ENCODE results near the gene TMPRSS11F. TPM values are rescaled to one million over a fixed set of nuclear protein-coding genes. Genes with fewer than 3 reads are reported as not detected.

Gene TMPRSS11F
- total and polyA plus RNA-seq, 2 donors (not counting 3 experiments of a cell fraction or from before 2014, with no cell fraction given): not detected

DNA sequence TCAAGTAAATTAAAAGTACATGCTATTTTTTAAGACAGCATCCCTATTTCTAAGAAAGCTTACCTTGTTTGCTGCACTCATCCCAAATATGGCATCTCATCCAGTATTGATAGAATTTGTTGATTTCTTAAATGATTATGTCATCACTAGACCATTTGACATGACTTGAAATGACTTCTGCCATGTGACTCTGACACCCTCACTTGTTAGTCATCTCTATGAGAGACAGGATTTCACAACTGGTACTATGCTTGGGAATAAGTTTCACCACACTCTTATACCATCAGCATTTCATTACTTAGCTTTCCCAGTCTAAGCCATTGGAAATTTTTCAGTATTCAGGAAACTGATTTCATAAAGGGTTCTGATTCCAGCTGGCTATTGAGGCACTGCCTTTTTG lies 55.3 kb downstream of the TMPRSS11F start:
- Histone ChIP-seq H4K20me1 (replicated peaks; ENCODE audit: control insufficient read depth, extremely low read depth, insufficient read depth, low read length) (no peaks in the 10 kb centered on the region), H3K36me3 (ENCODE audit: control insufficient read depth in 2 of 2, extremely low read depth in 1 of 2, insufficient read depth in 2 of 2, low read length in 2 of 2) (no peaks in the 10 kb centered on the region), H3K9ac (replicated peaks; ENCODE audit: extremely low read depth, insufficient read depth, low read length) (no peak overlapping the region), H2AFZ (ENCODE audit: low read depth, low read length) (no peak overlapping the region), H3K4me2 (ENCODE audit: insufficient read depth, low read length) (no peak overlapping the region), H3K4me3 (replicated peaks in 1 of 3; ENCODE audit: insufficient read depth in 1 of 3, low read depth in 1 of 3, low read length in 3 of 3) (no peak overlapping the region), H3K27ac (ENCODE audit: insufficient read depth, low read depth, low read length) (no peak overlapping the region), H3K79me2 (ENCODE audit: control insufficient read depth, insufficient read depth, low read length) (no peaks in the 10 kb centered on the region), H3K9me1 (replicated peaks; ENCODE audit: control insufficient read depth, extremely low read depth, insufficient read depth, low read length) (no peaks in the 10 kb centered on the region), H3K4me1 (ENCODE audit: control insufficient read depth, extremely low read depth, insufficient read depth, low read length) (no peaks in the 10 kb centered on the region), H3K9me3 (replicated peaks; ENCODE audit: control insufficient read depth, insufficient read depth, low read length) (no peaks in the 10 kb centered on the region), H3K27me3 (ENCODE audit: control insufficient read depth in 2 of 2, insufficient read depth in 2 of 2, low read length in 2 of 2) (no peaks in the 10 kb centered on the region)
- no peak for DNase-seq (ENCODE audit: low read depth, low spot score)
- POLR2A ChIA-PET: no interaction called here
- FAIRE-seq: no peak
- intact Hi-C loops (cut with micrococcal nuclease) (no loop called here), dilution Hi-C loops (cut with MboI; ENCODE audit: extremely low pct_ligation_motif_present, low sequenced_read_pairs) (no loop called here)
- TF ChIP-seq GATA2 (IDR thresholded peaks at IDR 0.05; ENCODE audit: insufficient read depth, insufficient read length, low read depth, low read length) (no peak), POLR2AphosphoS5 (IDR thresholded peaks at IDR 0.05; ENCODE audit: insufficient read depth, low read depth, low read length) (no peak), EZH2 (IDR thresholded peaks at IDR 0.05; ENCODE audit: borderline replicate concordance, low read depth, low read length, severe bottlenecking) (no peak), MYC (IDR thresholded peaks at IDR 0.05; ENCODE audit: low read depth, low read length) (no peak), POLR2A (IDR thresholded peaks at IDR 0.05; ENCODE audit: low read depth, low read length) (no peak), JUN (IDR thresholded peaks at IDR 0.05; ENCODE audit: borderline replicate concordance, insufficient read depth, insufficient read length, low read depth) (no peak), FOS (IDR thresholded peaks at IDR 0.05; ENCODE audit: borderline replicate concordance, insufficient read depth, low read length) (no peak)
- TF ChIP-seq, protein P1, sequence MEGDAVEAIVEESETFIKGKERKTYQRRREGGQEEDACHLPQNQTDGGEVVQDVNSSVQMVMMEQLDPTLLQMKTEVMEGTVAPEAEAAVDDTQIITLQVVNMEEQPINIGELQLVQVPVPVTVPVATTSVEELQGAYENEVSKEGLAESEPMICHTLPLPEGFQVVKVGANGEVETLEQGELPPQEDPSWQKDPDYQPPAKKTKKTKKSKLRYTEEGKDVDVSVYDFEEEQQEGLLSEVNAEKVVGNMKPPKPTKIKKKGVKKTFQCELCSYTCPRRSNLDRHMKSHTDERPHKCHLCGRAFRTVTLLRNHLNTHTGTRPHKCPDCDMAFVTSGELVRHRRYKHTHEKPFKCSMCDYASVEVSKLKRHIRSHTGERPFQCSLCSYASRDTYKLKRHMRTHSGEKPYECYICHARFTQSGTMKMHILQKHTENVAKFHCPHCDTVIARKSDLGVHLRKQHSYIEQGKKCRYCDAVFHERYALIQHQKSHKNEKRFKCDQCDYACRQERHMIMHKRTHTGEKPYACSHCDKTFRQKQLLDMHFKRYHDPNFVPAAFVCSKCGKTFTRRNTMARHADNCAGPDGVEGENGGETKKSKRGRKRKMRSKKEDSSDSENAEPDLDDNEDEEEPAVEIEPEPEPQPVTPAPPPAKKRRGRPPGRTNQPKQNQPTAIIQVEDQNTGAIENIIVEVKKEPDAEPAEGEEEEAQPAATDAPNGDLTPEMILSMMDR (IDR thresholded peaks at IDR 0.05; ENCODE audit: extremely low read depth in 1 of 2, insufficient read depth in 1 of 2, low read depth in 1 of 2, low read length in 2 of 2): no peak
- TF ChIP-seq, protein P2, sequence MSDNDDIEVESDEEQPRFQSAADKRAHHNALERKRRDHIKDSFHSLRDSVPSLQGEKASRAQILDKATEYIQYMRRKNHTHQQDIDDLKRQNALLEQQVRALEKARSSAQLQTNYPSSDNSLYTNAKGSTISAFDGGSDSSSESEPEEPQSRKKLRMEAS (IDR thresholded peaks at IDR 0.05; ENCODE audit: insufficient read depth, insufficient read length): no peak
- no TSS peak for BruUV-seq (replicated peaks)
- CTCF ChIA-PET: no interaction called here
